Measurements from ENCODE around the gene COL5A1.

GRCh38 chr9:134826336-134827285 is 185.0 kb downstream of the COL5A1 start:
- TF ChIP-seq CTCF (conservative IDR thresholded peaks at IDR 0.05 in 1 of 2, IDR thresholded peaks at IDR 0.05 in 1 of 2; ENCODE audit: low read depth in 1 of 2, low read length in 2 of 2) (no peak), EZH2 (IDR thresholded peaks at IDR 0.05; ENCODE audit: low read length, missing control alignments) (no peak)

All from fibroblast of lung (primary cell).